ENCODE measurements around the gene DDAH2. TPM values are rescaled to one million over a fixed set of nuclear protein-coding genes. Genes with fewer than 3 reads are reported as not detected.

Gene DDAH2
- total and polyA plus RNA-seq, 12 donors: 35.2 to 117 (median 54.2) TPM

DNA sequence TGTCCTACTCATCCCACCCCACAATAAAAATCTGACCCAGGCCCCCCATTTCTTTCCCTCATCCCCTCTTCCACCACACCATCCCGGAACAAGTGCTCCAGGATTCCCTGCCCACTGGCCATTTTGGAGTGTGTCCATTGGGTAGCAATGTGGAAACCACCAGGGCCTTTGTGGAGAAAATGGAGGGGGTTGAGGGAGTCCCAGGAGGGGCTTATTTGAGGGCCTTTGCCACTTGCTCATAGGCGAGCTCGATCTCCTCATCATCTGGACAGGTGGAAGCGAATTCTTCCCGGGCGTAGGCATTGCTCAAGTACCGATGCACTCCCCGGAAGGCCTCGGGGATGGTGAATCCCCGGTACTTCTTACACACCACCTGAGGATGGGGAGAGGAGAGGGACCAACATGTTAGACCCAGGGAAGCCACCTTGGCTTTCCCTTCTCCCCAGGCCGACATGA, 1.6 kb upstream of the DDAH2 start:
- Histone ChIP-seq H3K4me1 (peaks cover 12 to 83% (median 59%) of the 10 kb centered on the region in 9 donors), H3K27me3 (no peaks in the 10 kb centered on the region), H3K9me3 (no peaks in the 10 kb centered on the region), H3K4me3 (peak overlapping the region in 8 of 10 donors; percentile 66 to 95 (median 78)), H3K27ac (peak overlapping the region; percentile 93 to 97 (median 94)), H3K36me3 (peaks cover 0 to 75% (median 46%) of the 10 kb centered on the region in 9 donors)
- intact Hi-C loops (cut with DNase I): loop anchor here in 2 of 10 donors (10.0 kb wide), 2 partner anchors 64 to 104 kb away; partner anchors contain the start of gene VARS1 (in 1 of the 2)
- 89 to 95% methylated on average over 11 of the region's 11 CpGs for WGBS, 2 donors
- ATAC-seq (no peak), DNase-seq (no peak)
- TF ChIP-seq, protein P1, sequence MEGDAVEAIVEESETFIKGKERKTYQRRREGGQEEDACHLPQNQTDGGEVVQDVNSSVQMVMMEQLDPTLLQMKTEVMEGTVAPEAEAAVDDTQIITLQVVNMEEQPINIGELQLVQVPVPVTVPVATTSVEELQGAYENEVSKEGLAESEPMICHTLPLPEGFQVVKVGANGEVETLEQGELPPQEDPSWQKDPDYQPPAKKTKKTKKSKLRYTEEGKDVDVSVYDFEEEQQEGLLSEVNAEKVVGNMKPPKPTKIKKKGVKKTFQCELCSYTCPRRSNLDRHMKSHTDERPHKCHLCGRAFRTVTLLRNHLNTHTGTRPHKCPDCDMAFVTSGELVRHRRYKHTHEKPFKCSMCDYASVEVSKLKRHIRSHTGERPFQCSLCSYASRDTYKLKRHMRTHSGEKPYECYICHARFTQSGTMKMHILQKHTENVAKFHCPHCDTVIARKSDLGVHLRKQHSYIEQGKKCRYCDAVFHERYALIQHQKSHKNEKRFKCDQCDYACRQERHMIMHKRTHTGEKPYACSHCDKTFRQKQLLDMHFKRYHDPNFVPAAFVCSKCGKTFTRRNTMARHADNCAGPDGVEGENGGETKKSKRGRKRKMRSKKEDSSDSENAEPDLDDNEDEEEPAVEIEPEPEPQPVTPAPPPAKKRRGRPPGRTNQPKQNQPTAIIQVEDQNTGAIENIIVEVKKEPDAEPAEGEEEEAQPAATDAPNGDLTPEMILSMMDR (IDR thresholded peaks at IDR 0.05): no peak

DNA sequence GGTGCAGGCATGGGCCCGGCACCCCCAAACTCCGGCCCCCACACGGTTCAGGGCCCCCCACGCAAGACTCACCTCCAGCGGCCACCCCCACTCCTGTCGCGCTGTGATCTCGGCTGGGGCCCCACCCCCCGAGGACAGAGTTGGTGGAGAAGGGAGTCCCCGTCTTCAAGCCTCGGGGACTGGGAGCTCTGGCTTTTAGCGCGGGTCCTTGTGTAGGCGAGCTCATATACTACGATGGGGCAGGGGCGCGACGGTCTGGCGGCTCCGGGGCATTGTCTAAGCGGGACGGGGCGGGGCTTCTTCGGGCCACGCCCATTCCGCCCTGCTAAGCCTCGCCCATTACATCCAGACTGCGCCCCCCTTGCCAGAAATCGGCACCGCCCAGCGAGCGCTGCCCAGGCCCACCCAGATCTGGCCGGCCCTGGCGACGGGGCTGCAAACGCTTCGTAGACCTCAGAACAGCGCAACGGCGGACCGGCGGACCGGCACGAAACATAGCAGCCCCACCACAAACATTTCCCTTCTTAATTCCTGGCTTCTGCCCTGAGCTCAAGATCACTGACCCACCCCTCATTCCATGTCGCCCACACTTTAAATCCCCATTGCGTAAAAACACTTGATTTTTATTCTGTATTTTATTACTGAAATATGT, 1.0 kb upstream of the DDAH2 start:
- Histone ChIP-seq H3K27me3 (no peaks in the 10 kb centered on the region), H3K36me3 (peaks cover 0 to 77% (median 46%) of the 10 kb centered on the region in 9 donors), H3K27ac (peak overlapping the region; percentile 93 to 97 (median 94)), H3K4me3 (peak overlapping the region; percentile 66 to 95 (median 78)), H3K4me1 (peaks cover 12 to 84% (median 57%) of the 10 kb centered on the region in 9 donors), H3K9me3 (no peaks in the 10 kb centered on the region)
- DNase-seq (peak; percentile 92 to 93), ATAC-seq (peak; percentile 81 to 93 (median 90))
- intact Hi-C loops (cut with DNase I): loop anchor here in 7 of 10 donors (1.0 to 10.0 kb wide), 7 partner anchors 29 to 105 kb away; partner anchors contain the start of genes VARS1 (in 2 of the 7) and LY6G5C (in 1 of the 7)
- TF ChIP-seq, protein P1 (IDR thresholded peaks at IDR 0.05): peak in 2 of 9 donors; percentile 14 to 22
- 2% methylated on average over 46 of the region's 46 CpGs for WGBS, 2 donors

DNA sequence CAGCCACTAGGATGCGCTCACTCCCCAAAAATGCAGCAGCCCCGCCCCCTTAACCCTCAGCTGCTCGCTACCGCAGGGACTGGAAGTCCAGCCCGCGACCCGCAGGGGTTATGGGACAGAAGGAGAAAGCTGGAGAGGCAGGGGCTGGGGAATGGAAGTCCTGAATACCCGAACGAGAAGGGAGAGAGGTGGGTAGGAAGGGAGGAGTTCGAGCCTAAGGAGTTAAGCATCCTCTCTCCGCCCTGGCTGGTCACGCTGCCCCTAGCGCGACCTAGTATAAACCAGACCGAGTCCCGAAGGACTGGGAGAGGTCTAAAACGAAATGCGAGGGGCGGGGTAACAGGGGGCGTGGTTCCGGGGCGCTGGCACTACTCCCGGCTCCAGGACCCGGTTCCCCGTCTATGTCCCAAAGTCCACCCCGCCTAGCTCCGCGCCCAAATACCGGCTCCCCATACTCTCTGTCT, 448 bp upstream of the DDAH2 start:
- H3K36me3 ChIP-seq: peaks cover 0 to 80% (median 46%) of the 10 kb centered on the region in 9 donors
- H3K9me3 ChIP-seq: no peaks in the 10 kb centered on the region
- peak overlapping the region; percentile 93 to 97 (median 94) for H3K27ac ChIP-seq
- peak overlapping the region; percentile 66 to 95 (median 78) for H3K4me3 ChIP-seq
- 1% methylated on average over 29 of the region's 29 CpGs for WGBS, 2 donors
- intact Hi-C loops (cut with DNase I): loop anchor here in 6 of 10 donors (1.0 to 5.0 kb wide), 5 partner anchors 28 to 103 kb away; partner anchors contain the start of genes LY6G5C (in 1 of the 6) and VARS1 (in 1 of the 6)
- peak; percentile 84 to 92 (median 90) for ATAC-seq
- peak; percentile 92 to 94 for DNase-seq
- TF ChIP-seq, protein P1 (IDR thresholded peaks at IDR 0.05): peak in 6 of 9 donors; percentile 46 to 82 (median 67)
- H3K4me1 ChIP-seq: peaks cover 12 to 82% (median 52%) of the 10 kb centered on the region in 9 donors
- H3K27me3 ChIP-seq: no peaks in the 10 kb centered on the region

Measured in heart right ventricle (tissue), 16 donors.